Stimulated activated CD4-positive, alpha-beta T cell treated with anti-CD3 and anti-CD28 coated beads, Interleukin-1b, Interleukin-23, amount 100 ng/mL, for 24 hours (primary cell): Measurements from ENCODE around the gene WFIKKN2.

Experiments used
- DNase-seq, 4 experiments: peaks; one replicate each; pipeline ENCODE4 v3.0.0-alpha.2; 2020; ENCODE audit warnings: low read depth in 4 of 4, low spot score in 1 of 4

Gene WFIKKN2

DNA sequence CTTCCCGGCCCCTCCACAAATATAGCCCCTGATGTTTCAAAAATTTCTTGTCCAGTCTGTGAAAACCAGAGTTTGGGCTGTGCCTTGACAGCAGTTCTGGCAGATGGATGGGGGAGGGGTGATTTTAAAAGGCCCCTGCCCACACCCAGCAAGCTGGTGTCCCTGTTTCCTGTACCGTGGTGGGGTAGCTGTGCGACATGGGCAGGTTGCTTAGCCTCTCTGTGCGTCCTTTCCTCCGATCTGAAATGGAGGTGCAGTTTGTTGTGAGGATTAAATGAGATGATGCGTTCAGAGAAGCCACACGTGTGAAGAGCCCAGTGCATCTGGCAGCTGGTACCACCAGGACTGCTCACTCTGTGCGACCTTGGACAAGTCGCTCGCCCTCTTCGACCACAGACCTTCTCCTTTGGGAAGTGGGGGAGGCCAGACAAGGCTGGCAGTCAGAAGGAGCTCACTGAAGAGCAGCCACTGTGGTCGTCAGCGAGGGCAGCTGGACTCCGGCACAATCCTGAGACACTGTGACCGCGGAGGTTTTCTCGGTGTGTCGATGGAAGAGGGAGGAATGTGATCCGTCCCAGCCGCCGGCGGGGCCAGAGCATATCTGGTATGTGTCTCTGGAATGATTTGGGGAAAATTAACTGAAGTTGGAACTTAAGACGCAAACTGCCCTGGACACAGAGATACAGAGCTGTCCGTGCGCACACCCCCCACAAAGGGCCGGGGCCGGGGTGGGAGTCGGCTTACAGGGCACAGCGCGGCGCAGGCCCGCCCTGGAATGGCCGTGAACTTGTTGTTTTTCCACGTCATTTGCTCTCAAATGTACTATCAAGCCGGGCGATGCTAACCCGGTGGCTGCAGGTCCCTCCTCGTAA is 721 bp upstream of the WFIKKN2 start:
- no peak for DNase-seq

DNA sequence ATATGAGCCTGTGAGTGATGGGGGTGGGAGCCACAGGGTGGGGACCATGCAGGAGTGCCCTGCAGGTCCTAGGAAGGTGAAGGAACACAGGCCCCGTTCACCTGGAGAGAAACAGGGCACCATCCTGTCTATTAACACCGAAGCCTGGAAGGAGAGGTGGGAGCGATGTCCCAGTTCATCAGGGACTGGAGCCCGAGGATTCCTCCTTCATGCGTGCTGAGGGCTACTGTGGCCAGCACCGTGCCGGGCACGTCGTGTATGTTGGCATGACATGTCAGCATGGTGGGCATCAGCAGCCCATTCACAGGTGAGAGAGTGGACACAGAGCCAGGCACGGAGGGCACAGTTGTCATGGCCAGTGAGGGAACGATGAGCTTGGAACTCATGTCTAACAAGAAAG is 1.4 kb downstream of the WFIKKN2 start:
- DNase-seq: no peak

DNA sequence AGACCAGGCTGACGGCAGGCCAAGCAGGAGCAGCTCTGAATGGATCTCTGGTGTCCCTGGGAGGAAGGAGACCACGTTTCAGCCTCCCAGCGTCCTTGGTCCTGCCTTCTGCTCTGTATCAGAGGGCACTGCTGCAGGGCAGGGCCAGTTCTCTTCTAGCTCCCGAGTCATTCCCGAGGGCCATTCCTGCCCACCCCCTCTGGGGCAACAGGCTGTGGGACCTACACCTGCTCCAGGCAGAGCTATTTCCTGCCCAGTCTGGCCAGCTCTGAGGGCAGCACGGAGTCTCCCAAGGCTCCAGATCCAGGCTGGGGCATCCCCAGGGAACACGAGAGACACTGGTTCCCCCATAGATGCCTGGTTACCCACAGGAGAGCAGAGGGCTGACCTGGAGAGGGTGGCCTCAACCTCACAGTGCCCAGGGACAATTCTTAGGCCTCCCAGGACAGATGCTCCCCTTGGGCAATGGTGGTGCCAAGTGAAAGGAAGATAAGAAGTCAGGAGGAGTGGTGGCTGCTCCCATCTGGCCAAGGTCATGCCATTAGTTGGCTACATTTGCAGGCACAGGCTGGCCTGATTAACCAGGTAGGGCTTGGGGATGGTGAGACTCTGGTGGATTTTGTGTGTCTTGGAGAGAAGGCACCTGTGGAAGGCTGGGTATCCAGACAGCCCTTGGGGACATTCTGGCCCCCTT is 2.0 kb downstream of the WFIKKN2 start:
- DNase-seq: no peak

DNA sequence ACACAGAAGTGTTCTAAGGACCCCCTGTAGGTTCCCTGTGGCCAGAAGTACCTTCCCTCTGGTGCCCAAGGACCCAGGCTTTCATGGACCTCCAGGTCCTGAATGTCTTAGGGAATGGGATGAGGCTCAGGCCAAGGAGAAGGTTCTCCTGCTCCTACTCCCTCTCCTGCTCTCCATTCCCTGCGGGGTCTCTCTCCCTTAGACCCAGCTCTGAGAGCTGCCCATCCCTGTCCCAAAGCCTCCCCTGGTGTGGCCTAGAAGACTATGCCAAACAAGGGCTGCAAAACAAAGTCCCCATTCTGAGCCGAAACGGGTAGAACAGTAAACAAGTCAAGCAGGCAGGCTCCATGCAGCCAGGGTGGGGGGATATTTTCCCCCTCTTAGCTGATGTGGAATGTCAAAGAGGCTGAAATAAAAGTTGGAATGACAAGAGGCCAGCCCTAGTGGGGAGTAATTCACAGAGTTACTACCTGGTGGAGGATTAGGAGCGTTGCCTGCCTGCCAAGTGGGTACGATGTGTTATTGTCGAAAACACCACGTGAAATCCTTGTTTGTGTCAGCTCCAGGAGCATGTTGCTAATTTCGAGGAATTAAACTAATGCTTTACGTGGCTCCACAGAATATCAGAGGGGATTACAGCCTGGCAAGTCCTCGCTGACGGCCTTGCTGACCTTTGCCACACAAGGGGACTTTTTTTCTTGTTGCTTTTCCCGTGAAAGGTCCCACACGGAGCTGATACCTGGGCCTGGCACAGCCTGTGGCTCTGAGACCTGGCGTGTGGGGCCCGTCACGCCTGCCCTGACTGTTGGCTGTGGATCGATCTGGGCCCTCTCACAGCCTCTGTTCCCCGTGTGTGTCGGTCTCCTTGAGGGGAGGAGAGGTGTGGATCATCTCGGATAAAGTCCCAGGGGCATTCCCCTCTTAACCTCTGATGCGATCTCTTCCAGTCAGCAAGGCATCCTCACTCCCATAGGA is 2.9 kb downstream of the WFIKKN2 start:
- no peak for DNase-seq

DNA sequence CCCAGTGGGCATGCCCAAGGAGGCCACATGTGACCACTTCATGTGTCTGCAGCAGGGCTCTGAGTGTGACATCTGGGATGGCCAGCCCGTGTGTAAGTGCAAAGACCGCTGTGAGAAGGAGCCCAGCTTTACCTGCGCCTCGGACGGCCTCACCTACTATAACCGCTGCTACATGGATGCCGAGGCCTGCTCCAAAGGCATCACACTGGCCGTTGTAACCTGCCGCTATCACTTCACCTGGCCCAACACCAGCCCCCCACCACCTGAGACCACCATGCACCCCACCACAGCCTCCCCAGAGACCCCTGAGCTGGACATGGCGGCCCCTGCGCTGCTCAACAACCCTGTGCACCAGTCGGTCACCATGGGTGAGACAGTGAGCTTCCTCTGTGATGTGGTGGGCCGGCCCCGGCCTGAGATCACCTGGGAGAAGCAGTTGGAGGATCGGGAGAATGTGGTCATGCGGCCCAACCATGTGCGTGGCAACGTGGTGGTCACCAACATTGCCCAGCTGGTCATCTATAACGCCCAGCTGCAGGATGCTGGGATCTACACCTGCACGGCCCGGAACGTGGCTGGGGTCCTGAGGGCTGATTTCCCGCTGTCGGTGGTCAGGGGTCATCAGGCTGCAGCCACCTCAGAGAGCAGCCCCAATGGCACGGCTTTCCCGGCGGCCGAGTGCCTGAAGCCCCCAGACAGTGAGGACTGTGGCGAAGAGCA is 4.4 kb downstream of the WFIKKN2 start:
- no peak for DNase-seq

DNA sequence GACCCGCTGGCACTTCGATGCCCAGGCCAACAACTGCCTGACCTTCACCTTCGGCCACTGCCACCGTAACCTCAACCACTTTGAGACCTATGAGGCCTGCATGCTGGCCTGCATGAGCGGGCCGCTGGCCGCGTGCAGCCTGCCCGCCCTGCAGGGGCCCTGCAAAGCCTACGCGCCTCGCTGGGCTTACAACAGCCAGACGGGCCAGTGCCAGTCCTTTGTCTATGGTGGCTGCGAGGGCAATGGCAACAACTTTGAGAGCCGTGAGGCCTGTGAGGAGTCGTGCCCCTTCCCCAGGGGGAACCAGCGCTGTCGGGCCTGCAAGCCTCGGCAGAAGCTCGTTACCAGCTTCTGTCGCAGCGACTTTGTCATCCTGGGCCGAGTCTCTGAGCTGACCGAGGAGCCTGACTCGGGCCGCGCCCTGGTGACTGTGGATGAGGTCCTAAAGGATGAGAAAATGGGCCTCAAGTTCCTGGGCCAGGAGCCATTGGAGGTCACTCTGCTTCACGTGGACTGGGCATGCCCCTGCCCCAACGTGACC is 5.0 kb downstream of the WFIKKN2 start:
- DNase-seq: no peak

DNA sequence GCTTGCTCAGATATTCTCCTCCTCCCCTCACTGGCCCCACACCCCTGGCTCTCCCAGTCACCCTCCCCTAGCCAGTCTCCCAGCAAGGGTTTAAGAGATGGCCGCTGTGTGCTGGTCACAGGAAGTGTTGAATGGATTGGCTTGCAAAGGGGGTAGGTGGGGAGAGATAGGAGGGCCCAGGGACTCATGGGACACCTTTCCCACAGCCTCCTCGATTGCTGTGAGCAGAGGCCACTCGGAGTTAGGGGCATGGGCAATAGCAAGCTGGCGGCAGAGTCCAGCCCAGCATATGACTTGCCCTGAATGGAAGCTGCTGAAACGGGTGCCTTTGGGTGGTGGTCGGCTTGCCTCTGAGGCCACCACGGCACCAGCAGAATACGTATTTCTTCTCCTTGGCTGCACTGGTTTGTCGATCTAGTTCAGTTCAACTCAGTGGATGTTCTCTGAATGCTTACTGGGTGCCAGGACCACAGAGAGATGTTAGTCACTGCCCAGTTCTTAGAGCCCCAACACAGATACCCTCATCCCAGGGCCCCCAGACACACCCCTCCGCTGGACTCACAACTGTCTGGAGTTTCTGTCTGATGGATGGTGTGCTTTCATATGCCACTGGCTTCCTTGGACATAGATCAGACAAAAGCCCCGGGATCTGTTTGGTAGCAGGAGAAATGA is 6.0 kb downstream of the WFIKKN2 start:
- no peak for DNase-seq

DNA sequence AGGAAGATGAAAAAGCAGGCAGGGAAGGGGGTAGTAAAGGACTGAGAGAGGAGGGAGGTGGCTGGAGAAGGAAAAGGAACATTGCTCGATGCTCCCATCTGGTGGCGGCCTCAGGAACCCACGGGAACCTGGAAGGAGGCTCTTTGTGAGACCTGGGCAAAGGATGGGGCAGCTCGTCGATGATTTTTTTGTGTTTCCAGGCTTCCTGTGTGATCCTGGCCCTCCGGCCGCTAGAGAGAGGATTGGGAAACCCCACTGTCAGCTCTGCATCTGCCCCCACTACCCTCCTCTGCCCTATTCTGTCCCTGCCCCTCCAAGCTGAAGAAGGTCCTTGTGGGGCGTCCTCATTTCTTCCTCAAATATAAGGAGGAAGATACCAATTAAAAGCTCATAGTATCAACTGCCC is 6.6 kb downstream of the WFIKKN2 start:
- peak in 3 of 4 experiments; percentile 22 to 36 (median 32) for DNase-seq

DNA sequence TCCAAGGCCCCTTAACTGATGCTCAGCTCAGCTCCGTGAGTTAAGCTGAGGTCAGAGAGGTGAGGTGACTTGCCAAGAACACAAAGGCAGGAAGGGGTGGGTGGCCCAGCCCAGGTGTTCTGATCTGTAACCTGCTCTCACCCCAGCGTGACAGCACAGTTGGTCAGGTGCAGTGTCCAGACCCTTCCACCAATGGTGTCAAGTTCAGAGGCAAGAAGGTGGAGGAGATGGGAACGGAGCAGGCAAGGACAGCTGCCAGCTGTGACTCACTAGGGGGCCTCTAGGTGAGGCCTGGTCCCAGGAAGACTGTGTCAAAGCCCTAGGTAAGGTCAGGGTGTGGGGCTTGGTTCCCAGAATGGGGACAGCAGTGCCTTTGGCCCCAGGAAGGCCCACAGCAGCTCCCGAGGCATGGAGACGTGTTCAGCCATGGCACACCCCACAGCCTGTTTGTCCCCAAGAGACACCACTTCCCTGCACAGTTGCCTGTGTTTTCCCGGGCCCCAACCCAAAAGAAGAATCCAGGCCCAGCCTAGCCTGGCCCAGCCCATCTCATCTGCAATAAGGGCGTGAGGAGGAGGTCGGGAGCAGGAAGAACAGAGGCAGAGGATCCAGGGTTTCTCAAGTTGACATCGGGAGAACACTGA is 7.2 kb downstream of the WFIKKN2 start:
- no peak for DNase-seq

DNA sequence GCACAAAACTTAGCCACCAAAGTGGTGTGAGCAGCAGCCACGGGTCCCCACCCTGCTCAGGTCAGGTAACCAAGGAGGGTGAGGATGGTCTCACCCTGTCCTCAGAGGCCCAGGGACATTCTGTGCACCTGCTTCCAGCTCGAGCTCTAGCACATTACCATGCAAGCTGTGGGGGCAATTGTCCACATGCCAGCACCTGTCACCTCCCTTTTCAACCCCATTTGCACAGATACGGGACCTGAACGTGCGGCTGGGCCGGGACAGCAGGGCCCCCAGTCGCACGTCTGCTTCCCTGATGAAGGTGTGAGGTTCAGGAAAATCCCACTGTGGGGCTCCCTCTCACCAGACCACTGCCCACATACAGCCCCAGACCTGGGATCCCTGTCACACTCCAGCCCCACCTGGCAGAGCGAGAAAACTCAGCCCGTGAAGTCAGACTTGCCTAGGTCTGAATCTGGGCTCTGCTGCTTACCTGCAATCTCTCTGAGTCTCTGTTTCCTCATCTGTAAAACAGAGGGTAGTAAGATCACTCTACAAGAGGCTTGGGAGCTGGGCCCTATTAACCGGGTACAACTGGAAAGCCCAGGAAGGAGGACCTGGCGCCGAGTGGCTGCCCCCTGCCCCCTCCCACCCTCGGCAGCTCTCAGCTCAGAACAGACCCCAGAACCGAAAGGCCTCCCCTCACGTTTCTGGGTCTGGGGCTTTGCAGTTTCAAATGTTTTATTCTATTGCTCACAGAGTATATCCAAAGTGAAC is 7.9 kb downstream of the WFIKKN2 start:
- DNase-seq: no peak

DNA sequence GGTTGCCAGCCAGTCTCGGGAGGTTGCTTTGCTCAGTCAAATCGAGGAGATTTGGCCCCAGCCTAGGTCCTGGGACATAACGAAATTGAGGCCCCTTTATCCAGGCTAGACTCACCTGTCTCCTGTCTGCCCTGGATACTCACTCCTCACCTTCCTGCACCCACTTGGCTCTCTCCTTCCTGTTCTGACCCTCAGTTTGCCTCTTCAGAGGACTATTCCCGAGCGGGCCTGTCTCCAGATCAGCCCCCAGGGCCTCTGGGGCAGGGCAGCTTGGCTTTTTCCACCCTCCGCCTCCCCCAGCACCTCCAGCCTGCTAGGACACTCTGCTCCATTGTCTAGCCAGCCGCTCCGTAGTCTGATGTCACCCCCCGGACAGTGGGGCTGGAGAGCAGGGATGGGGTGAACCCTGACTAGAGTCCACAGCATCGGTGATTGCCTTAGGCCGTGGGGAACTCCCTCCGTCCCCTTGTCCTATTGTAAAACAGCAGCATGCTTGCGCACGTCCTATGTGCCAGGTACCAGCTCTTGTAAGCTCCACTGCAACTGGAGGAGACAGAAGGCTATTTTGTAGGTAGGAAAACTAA is 8.8 kb downstream of the WFIKKN2 start:
- DNase-seq: no peak

DNA sequence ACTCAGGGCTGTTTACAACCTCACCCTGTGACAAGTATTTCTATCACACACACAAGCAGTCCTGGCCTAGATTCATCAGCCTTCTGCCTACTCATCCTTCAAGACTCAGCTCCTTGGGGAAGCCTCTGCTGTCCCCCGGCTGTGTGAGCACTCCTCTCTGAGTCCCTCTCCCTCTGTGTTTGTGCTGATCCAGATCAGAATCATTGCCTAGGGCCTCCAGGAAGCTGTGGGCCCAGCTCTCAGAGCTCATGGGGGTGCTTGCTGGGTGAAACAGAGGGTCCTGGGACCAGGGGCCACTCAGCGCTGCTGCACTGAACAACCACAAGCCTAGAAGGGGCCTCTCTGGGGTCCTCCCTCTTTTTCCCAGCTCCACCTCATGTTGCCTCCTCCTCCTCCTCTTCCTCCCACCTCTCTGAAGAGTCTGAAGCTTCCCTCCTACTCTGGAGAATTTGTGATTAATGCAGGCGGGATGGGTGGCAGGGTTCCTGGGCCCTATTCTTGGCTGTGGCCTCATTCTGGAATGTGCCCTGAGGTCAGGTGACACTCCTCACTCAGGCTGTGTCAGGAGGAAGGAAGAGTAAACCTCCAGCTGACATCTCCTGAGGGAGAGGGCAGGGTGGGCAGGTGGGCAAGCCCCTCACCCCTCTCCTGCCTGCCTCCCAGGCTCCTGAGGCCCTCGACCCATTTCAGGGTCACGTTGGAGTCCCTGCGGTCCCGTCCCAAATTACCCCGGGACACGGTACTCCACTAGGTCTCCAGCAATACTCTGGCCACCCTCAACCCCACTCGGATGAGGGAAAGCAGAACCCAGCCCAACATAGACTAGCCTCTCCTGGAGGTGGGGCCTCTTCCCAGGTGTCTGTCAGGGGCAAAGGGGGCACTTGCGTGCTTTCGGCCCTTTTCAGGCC is 10.1 kb downstream of the WFIKKN2 start:
- DNase-seq: no peak

DNA sequence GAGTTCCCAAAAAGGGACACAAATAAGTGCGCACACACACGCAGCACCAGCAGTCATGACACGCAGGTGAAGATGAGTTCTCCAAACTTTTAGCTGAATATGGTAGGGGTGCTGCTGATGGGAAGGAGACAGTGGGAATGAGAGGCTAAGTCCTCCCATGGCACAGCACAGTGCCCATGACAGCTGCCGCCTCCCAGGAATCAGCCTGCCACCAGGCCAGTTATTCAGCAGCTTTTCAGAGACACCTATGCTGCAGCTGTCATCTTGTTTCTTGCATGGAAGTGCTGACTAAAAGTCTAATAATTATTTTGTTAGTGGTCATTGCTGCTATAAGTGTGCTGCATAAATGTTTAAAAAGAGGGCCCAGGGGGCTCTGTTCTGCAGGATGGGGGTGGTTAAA is 12.2 kb downstream of the WFIKKN2 start:
- DNase-seq: no peak

DNA sequence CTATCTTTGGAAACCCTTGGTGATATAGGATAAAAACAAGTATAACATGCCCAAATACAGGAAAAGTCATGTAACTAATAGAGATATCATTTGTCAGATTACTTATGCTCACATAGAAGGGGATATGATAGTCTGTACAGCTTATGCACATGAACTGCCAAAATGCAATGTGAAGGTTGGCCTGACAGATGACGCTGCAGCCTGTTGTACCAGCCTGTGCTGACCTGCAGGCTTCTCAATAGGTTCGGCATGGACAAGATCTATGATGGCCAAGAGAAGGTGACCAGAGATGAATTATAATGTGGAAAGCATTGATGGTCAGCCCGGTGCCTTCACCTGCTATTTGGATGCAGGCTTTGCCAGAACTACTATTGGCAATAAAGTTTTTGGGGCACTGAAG is 12.7 kb downstream of the WFIKKN2 start:
- no peak for DNase-seq

DNA sequence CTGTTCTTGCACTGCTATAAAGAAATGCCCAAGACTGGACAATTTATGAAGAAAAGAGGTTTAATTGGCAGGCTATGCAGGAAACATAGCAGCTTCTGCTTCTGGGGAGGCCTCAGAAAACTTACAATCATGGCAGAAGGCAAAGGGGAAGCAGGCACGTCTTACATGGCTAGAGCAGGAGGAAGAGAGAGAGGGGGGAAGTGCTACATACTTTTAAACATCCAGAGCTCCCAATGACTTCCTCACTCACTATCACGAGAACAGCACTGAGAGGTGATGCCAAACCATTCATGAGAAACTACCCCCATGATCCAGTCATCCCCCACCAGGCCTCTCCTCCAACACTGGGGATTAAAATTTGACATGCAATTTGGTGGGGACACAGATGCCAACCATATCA is 13.3 kb downstream of the WFIKKN2 start:
- no peak for DNase-seq

DNA sequence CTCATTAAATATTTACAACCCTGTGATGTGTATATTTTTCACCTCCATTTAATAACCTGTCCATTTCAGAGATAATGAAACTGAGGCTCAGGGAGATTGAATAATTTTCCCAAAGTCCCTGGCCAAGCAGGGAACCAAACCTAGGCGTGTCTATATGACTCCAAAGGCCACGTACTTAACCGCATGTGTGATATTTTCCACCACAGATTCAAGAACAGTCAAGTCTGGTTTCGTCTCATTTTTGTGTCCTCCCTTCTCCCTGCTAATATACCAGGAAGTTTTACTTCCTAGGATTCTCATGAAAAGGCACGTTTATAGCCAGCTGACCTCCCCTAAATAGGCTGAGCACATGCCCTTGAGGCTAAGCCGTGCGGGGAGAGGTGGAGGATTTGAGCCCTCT is 15.3 kb downstream of the WFIKKN2 start:
- DNase-seq: no peak

DNA sequence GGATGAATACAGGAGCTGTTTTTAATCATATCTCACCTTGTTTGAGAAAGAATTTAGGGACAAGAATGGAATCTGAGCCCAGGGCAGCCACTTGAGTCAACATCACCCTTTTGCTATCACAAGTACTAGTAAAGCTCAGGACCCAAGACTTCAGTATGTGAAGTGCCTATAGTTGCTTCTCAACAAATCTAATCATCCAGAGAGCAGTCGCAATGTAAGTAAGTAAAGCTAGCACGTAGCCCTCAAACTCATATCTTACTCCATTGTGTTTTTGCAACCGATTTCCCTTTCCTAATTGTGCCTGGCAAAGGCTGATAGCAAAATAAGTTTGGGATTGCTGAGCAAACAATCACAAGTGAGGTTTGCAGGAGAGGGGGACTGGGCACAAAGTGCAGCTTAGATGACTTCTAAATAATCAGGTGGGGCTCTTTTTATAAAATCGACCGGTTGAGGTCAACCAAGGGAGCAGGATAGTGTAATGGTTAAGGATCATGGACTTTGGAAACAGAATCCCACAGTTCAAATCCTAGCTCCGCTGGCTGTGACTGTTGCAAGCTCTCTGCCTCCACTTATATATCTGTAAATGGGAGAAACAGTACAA is 17.7 kb downstream of the WFIKKN2 start:
- DNase-seq: no peak
